Esophagus muscularis mucosa (tissue), 4 donors: Measurements from ENCODE around the gene PICALM.

Experiments
- CTCF ChIP-seq, 3 experiments: fragments of 200-600 bp in 2 of 3; fragments of 450-650 bp in 1 of 3; sonication (generic) in 2 of 3; IDR thresholded peaks; one replicate each; pipeline ENCODE4 v1.5.1; 2017 to 2019; ENCODE audit warnings: antibody characterized with exemption in 3 of 3, mild to moderate bottlenecking in 2 of 3, moderate library complexity in 1 of 3
- EP300 ChIP-seq: sonication (generic); formaldehyde crosslinking; IDR thresholded peaks from one replicate; pipeline ENCODE4 v1.6.1; 2017; ENCODE audit warnings: antibody characterized with exemption
- POLR2A ChIP-seq: fragments of 450-650 bp; IDR thresholded peaks from one replicate; pipeline ENCODE4 v1.6.1; 2017; ENCODE audit warnings: antibody characterized with exemption, moderate library complexity, mild to moderate bottlenecking, low read depth

- TF ChIP-seq EP300 = no peak
- TF ChIP-seq CTCF (IDR thresholded peaks at IDR 0.05) = no peak
- TF ChIP-seq POLR2A = no peak
Measured at GRCh38 chr11:86016451-86016850, 52.4 kb downstream of the PICALM start.
